ENCODE measurements around the gene SYCP2L.

DNA sequence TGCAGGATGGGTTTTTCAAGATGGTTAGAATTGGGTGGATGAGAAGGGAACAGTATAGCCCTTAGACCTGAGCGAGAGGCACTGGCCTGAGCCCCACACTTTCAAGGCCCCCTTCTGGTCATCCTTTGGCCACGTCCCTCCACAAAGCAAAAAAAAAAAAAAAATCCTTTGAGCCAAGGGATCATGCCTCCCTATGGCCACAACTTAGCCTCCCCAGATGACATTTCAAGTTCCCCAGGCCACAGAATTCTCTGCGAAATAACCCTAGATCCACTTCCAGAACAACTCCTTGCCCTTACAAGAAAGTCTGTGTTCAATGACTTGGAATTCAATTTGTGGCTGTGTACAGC lies 126.8 kb downstream of the SYCP2L start:
- TF ChIP-seq, protein P1, sequence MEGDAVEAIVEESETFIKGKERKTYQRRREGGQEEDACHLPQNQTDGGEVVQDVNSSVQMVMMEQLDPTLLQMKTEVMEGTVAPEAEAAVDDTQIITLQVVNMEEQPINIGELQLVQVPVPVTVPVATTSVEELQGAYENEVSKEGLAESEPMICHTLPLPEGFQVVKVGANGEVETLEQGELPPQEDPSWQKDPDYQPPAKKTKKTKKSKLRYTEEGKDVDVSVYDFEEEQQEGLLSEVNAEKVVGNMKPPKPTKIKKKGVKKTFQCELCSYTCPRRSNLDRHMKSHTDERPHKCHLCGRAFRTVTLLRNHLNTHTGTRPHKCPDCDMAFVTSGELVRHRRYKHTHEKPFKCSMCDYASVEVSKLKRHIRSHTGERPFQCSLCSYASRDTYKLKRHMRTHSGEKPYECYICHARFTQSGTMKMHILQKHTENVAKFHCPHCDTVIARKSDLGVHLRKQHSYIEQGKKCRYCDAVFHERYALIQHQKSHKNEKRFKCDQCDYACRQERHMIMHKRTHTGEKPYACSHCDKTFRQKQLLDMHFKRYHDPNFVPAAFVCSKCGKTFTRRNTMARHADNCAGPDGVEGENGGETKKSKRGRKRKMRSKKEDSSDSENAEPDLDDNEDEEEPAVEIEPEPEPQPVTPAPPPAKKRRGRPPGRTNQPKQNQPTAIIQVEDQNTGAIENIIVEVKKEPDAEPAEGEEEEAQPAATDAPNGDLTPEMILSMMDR (IDR thresholded peaks at IDR 0.05), result no peak
- TF ChIP-seq EZH2 (IDR thresholded peaks at IDR 0.05; ENCODE audit: borderline replicate concordance, insufficient read depth, low read depth, low read length, poor library complexity, severe bottlenecking), result no peak

Data from B cell (primary cell).